ENCODE results near the gene NHSL2.

The NHSL2 gene

DNA sequence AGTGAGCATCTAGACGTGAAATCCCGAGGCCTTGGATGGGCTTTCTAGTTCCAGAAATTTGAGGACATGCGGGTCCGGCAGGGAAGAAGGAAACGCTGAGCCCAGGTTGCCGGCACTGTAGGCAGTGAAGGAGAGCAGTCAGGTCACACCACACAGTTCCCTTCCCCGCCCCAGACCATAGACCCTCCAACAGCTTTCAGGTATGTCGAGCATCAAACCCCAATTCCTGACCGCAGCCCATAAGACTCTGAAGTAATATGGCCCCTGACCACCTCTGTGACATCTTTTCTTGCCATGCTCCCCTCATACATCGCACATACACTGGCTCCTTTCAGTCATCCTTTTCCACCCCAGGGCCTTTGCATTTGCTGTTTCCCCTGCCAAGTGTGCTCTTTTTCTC lies 198.0 kb downstream of the NHSL2 start:
- TF ChIP-seq, protein P1, sequence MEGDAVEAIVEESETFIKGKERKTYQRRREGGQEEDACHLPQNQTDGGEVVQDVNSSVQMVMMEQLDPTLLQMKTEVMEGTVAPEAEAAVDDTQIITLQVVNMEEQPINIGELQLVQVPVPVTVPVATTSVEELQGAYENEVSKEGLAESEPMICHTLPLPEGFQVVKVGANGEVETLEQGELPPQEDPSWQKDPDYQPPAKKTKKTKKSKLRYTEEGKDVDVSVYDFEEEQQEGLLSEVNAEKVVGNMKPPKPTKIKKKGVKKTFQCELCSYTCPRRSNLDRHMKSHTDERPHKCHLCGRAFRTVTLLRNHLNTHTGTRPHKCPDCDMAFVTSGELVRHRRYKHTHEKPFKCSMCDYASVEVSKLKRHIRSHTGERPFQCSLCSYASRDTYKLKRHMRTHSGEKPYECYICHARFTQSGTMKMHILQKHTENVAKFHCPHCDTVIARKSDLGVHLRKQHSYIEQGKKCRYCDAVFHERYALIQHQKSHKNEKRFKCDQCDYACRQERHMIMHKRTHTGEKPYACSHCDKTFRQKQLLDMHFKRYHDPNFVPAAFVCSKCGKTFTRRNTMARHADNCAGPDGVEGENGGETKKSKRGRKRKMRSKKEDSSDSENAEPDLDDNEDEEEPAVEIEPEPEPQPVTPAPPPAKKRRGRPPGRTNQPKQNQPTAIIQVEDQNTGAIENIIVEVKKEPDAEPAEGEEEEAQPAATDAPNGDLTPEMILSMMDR (IDR thresholded peaks at IDR 0.05): no peak

GRCh38 chrX:72110051-72110875 lies 199.6 kb downstream of the NHSL2 start:
- TF ChIP-seq, protein P1 (IDR thresholded peaks at IDR 0.05): no peak

GRCh38 chrX:72110876-72111708 lies 200.4 kb downstream of the NHSL2 start:
- TF ChIP-seq, protein P1 (IDR thresholded peaks at IDR 0.05): no peak

DNA sequence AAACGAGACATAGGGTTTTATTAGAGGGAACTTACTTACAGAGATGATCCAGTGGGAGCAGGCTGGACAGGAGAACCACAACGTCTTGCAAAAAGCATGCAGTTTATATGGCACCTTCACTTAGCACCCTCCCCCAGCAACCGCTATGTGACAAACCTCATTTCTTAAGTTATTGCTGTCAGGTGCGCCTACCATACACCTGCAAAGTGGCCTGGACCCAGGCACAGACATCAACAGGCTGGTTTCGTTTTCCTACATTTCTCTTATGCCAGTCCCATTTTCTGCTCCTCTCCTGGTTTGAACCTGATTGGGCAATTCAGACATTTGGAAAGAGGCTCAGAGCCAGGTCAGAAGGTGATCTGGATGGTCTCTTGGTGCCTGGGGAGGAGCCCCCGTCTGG lies 202.8 kb downstream of the NHSL2 start:
- TF ChIP-seq, protein P1 (IDR thresholded peaks at IDR 0.05): no peak

GRCh38 chrX:72114306-72114705 lies 203.7 kb downstream of the NHSL2 start:
- TF ChIP-seq, protein P1 (IDR thresholded peaks at IDR 0.05): no peak

DNA sequence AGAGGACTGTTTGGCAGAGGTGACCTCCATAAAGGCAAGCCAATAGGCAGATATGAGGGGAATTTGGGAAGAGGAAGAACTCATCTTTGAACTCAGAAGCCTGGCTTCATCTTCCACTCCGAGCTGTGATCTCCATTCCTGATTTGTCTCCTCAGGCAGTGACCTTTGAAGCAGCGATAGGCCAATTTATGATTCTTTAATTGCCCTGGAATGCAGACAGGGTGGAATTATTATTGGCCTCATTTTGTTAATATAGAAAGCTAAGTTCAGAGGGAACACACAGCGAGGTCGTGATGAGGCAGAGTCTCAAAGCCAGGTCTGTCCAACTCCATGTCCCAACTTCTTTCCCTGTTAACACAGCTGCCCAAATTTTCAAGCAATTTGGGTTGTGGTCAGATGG lies 204.2 kb downstream of the NHSL2 start:
- TF ChIP-seq, protein P1 (IDR thresholded peaks at IDR 0.05): no peak

- TF ChIP-seq, protein P1 (IDR thresholded peaks at IDR 0.05): no peak
Observed at GRCh38 chrX:72115380-72115779, 204.7 kb downstream of the NHSL2 start.
